SKM-1 treated with dmso at 0.1 percent for 144 hours (cell line): ENCODE results near the gene LNPK.
"Not testable (repeated sequence)": the region's sequence is repeated elsewhere in the genome, so short reads cannot be mapped to it uniquely, and the experiment has no call there.

Source experiments
- DNase-seq: peaks from one replicate; lab custom pipeline; 2025; ENCODE audit not compliant: unreplicated experiment; lab: John Stamatoyannopoulos, UW

LNPK gene

GRCh38 chr2:176001916-176002687 is at the start of gene LNPK:
Gene LNPK, minus strand, starts transcription at chr2:176002267. Its CDS starts 6,683 bp downstream, at chr2:175995584.
- peak; percentile 82 for DNase-seq

- peak; percentile 70 for DNase-seq
Measured at GRCh38 chr2:176039375-176039774, 37.3 kb upstream of the LNPK start.

GRCh38 chr2:176038694-176039093 is 36.6 kb upstream of the LNPK start:
- no peak for DNase-seq

GRCh38 chr2:176035013-176035691 is 33.1 kb upstream of the LNPK start:
- DNase-seq = no peak

- no peak for DNase-seq
Measured at GRCh38 chr2:176027806-176028205, 25.7 kb upstream of the LNPK start.

GRCh38 chr2:176025932-176026331 is 23.9 kb upstream of the LNPK start:
- DNase-seq = no peak

GRCh38 chr2:176024083-176024482 is 22.0 kb upstream of the LNPK start:
- DNase-seq = no peak

GRCh38 chr2:176022048-176022447 is 20.0 kb upstream of the LNPK start:
- DNase-seq = no peak

GRCh38 chr2:176020400-176020799 is 18.3 kb upstream of the LNPK start:
- DNase-seq = no peak

GRCh38 chr2:176018708-176019107 is 16.6 kb upstream of the LNPK start:
- DNase-seq = no peak

- DNase-seq = no peak
Measured at GRCh38 chr2:176009445-176009844, 7.4 kb upstream of the LNPK start.

- DNase-seq = no peak
Measured at GRCh38 chr2:176004934-176005333, 2.9 kb upstream of the LNPK start.

- no peak for DNase-seq
Measured at GRCh38 chr2:176003958-176004357, 1.9 kb upstream of the LNPK start.

- DNase-seq = no peak
Measured at GRCh38 chr2:176002688-176003210, 682 bp upstream of the LNPK start.

- peak; percentile 75 for DNase-seq
Measured at GRCh38 chr2:176001281-176001915, 669 bp downstream of the LNPK start.

- DNase-seq = no peak
Measured at GRCh38 chr2:175999283-175999819, 2.7 kb downstream of the LNPK start.

- DNase-seq = no peak
Measured at GRCh38 chr2:175990099-175990498, 12.0 kb downstream of the LNPK start.

GRCh38 chr2:175987126-175987525 is 14.9 kb downstream of the LNPK start:
- not testable (repeated sequence) for DNase-seq

GRCh38 chr2:175984846-175985245 is 17.2 kb downstream of the LNPK start:
- DNase-seq = no peak

- DNase-seq = no peak
Measured at GRCh38 chr2:175981551-175981950, 20.5 kb downstream of the LNPK start.

GRCh38 chr2:175976391-175977157 is 25.5 kb downstream of the LNPK start:
- DNase-seq = no peak
